Measurements from ENCODE around the gene USP21.
A peak's percentile ranks its signal among the peaks of the same experiment; 100 is the strongest.

USP21 gene

GRCh38 chr1:161193561-161194235 is 34.4 kb downstream of the USP21 start:
- DNase-seq (ENCODE audit: low read depth), result no peak

DNA sequence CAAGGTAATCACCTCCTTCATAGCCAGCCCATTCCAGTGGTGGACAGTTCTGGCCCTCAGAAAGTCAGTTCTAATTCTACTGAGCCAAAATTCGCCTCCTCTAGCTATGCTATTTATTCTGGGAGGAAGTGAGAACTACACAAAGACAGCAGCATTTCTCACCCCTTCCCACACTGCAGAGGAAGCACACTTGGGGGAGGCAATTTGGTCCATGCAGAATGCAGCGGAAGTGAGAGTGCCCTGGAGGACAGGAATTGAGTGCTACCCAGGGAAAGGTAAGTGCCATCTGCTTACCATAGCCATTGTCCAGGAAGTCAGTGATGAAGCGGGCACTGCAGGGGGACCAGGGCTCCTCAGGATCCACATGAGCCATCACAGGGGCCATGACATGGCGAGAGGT is 35.9 kb downstream of the USP21 start:
- DNase-seq (ENCODE audit: low read depth), result no peak

DNA sequence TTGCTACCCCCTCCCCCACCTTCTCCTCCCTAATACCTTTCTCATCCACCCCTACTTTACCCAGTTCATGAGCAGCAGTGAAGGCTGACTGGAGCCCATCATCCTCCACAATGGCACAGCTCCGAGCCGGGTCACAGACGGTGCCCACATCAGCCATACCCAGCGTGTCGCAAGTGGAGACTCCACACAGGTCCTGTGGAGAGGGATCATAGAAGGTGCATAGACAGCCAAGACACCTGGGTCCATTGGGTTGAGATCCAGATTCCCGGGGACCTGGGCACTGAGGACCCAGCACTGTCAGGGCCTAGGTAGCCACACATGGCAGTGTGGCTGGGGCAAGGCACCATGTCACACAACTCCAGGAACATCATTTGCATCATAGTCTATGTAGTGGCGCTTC is 36.8 kb downstream of the USP21 start:
- DNase-seq (ENCODE audit: low read depth), result no peak

DNA sequence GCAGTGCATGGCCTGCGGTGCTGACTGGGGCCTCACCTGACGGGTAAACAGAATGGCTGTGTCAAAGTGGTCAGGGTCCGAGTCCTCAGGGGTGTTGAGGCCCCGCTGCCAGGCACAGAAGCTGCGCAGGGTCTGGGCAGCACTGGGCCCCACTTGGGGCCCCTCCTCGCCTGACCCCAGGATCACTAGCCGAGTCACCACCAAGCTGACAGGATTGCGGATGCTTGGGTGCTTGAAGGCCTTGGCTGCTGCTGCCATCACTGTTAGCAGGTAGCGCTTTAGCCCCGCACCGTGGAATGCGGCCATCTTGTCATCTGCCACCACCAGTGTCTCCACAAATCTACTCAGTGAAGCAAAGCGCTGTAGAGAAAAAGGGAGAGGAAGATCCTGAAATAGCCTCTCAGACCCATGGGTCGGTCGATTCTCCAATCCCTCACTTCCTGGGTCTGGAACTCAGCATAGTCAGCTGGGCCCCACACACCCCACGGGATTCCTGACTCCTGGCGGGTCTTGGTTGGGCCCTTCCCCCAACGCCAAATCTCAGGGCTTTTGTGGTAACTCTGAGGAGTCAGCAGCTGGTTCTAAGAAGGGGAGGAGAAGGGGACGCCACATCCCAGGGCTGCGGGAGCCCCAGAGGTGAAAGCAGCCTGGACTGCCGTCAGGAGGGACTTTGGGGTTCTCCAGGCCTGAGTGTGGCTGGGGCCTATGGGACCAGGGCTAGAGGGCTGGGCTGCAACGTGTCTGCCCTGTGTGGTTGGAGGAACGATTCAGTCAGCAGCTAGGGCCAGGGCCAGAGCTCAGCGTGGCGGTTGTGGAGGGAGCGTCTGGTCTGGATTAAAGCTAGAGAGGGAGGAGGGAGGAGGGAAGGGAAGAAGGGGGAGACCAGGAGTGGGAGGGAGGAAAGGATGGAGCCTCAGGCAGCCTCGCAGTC is 37.5 kb downstream of the USP21 start:
- DNase-seq (ENCODE audit: low read depth), result peak; percentile 77

GRCh38 chr1:161197560-161198193 is 38.4 kb downstream of the USP21 start:
- no peak for DNase-seq (ENCODE audit: low read depth)

DNA sequence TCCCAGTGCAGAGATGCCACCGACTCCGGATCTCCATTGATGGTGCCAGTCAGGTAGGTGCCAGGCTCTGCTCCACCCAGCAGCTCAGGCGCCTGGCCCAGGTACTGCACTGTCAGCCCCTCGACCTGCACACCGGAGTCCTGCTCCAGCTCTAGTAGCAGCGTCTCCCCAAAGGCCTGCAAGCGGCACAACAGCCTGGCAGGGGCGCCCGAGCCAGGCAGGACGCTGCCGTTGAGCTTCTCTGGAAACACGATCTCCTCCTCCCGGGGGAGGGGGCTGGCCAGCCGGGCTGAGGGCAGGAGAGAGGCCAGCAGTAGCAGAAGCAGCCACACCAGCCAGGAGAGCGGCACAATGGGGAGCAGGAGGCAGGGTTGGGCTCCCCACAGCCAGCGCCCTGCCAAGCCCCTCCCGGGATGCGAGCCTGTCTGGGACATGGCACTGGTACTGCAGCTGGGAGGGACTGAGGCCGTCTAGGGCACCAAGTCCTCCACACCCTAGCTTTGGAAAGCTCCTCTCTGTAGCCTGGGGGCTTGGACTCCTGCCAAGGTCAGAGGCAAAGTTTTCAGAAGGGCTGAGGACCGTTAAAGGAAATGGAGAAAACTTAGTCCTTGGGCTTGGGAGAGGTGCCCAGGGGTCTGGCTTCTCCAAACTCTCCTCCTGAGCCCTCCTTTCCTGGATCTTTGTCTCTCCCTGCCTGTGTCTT is 39.0 kb downstream of the USP21 start:
- DNase-seq (ENCODE audit: low read depth), result no peak

GRCh38 chr1:161198897-161199431 is 39.7 kb downstream of the USP21 start, which contains the start of gene ADAMTS4:
Gene ADAMTS4 (minus strand): TSS chr1:161199054. CDS start chr1:161198627, 427 bp downstream.
- DNase-seq (ENCODE audit: low read depth), result peak; percentile 65

GRCh38 chr1:161199506-161200139 is 40.3 kb downstream of the USP21 start:
- DNase-seq (ENCODE audit: low read depth), result no peak

GRCh38 chr1:161200421-161200991 is 41.2 kb downstream of the USP21 start:
- DNase-seq (ENCODE audit: low read depth), result no peak

DNA sequence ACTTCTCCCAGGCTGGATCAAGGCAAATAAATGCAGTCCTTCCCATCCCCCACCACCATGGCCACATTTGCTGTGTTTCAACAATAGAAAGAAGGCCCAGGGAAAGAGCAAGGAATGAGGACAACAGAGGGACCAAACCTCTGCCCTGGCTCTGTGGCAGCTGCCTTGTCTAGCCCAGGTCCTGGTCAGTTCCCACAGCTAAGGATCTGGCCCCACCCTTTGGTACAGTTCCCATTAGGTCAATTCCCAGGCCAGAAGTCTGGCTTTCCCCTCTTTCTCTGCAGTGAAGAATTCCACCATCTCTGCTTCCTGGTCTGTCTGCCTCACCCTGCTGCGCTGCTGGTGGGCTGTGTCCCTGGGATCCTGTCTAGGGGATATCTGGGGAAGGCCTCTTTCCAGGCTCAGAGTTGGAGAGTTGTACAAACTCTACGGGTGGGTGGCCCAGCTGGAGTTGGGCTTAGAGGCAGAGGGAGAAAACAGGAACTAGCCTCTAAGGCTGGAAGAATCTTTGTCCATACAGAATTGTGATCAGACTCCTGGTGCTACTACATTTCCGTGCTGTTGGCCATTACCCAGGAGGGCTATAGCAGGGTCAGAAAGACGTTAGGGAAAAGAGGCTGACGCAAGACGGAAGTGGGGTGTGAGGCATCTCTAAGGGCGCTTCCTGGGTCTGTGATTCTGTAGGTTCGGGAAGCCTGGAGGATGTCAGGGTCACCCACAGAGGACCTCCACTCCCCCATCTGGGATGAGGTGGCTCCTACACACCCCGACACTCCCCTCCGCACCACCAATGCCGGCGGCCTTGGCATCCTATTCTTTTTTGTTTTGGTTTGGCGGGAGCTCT is 41.9 kb downstream of the USP21 start:
- DNase-seq (ENCODE audit: low read depth), result peak; percentile 49

- DNase-seq (ENCODE audit: low read depth), result peak; percentile 95
Observed at GRCh38 chr1:161201836-161202712, 42.8 kb downstream of the USP21 start, which contains the start of gene NDUFS2. Gene NDUFS2 (plus strand): TSS chr1:161202367. CDS start chr1:161202386, 19 bp downstream.

GRCh38 chr1:161206411-161207140 is 47.3 kb downstream of the USP21 start:
- DNase-seq (ENCODE audit: low read depth), result no peak

DNA sequence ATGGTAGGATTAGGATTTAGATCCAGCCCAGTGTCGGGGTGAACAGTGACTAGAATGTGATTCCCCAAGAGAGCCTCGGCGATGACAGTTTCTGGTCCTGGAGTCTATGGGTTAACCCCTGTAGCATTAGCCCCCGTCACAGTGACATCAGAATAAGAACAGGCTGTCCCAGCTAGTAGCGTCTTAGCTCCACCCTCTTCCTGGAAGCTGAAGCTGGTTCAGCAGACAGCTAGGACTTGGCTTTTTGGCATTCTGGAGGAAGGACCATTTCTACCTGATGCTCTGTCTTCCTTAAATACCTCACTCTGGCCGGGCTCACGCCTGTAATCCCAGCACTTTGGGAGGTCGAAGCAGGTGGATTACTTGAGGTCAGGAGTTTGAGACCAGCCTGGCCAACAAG is 47.9 kb downstream of the USP21 start:
- no peak for DNase-seq (ENCODE audit: low read depth)

DNA sequence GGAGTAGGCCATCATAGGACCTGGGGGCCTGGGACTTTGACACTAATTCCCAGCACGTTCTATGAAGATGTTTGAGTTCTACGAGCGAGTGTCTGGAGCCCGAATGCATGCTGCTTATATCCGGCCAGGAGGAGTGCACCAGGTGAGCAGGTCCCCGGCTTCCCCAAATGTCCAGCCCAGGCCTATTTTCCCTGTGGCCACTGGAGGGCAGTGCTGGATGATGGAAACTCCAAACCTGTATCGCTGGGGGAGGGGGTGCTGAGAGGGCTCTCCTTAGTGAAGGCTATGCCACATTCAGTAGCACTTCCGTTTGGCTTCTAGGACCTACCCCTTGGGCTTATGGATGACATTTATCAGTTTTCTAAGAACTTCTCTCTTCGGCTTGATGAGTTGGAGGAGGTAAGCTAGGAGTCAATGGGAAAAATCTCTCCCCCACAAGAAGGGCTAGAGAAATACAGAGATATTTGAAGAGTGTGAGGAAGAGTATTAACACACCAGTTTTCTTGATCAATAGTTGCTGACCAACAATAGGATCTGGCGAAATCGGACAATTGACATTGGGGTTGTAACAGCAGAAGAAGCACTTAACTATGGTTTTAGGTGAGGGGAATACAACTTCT is 50.6 kb downstream of the USP21 start:
- DNase-seq (ENCODE audit: low read depth), result no peak

DNA sequence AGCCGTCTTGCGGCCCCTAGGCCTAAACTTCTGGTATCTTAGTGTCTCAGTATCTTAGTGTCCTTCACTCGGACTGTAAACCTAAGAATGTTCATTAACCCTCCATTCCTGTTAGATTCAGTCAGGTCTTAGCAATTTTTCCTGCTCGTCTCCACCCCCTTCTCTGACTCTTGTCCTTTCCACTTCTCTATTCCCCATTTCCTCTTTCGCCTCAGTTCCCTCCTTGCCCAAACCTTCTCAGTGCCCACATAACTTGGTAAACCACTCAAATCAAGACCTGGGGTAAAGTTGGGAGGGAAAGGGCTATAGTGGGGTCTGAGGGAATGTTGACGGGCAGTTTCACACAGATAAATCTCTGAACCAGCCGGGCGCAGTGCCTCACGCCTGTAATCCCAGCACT is 55.1 kb downstream of the USP21 start:
- DNase-seq (ENCODE audit: low read depth), result no peak

DNA sequence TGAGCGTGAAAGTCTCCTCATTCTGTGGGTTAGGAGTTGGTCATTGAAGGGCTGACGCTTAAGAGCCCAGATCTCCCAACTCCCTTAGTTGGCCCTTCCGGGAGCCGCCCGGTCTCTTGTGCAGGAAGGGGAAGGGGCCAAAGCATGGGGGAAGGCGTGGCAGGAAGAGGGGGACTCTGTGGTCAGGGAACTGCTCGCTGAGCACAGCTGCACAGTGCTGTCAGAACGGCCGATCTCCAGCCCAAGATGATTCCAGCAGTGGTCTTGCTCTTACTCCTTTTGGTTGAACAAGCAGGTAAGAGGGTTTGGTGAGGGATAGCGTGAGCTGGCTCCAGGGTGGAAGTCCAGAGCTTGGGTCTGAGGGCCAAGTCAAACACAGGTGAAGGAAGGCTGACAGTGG is 55.8 kb downstream of the USP21 start, which contains the start of gene FCER1G:
TSS of gene FCER1G (plus strand) at position 220 of the 400 bp plus-strand sequence. CDS start at position 247, 27 bp downstream.
- DNase-seq (ENCODE audit: low read depth), result no peak

All from GM04503 (cell line).